NCI-H524 treated with DMSO at 0.1 percent for 48 hours (cell line): ENCODE results near the gene GRIN3B.

ENCODE experiments used
- DNase-seq: peaks from one replicate; lab custom pipeline; 2025; lab: John Stamatoyannopoulos, UW

The GRIN3B gene

DNA sequence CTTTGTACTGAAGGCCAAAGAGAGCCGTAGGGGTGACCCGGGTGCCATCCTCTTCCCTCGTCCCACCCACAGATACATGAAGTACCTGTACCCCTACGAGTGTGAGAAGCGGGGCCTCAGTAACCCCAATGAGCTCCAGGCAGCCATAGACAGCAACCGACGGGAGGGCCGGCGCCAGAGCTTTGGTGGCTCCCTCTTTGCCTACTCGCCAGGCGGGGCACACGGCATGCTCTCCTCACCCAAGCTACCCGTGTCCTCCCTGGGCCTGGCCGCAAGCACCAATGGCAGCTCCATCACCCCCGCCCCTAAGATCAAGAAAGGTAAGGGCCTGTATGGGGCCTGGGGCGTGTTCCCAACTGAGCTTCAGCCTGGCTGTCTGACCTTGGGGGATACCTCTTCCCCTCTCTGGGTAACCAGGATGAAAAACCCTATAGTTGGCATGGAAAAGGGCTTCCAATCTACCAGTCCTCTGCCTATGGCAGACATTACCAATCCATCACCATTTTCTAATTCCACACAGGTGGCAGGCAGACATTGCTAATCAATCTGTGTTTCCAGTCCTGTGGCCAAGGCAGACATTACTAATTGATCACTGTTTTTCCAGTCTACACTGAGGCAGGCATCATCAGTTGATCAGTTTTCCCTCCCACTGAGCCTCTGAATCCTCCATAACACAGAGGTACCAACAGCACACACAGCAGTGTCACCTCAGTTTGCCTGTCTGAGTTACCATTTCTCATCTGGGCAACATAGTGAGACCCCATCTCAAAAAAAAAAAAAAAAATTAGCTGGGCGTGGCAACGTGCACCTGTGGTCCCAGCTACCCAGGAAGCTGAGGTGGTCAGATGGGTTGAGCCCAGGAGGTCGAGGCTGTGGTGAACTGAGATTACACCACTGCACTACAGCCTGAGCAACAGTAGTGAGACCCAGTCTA, 35.2 kb upstream of the GRIN3B start:
- DNase-seq, result no peak

GRCh38 chr19:966485-967088, 33.6 kb upstream of the GRIN3B start:
- no peak for DNase-seq

DNA sequence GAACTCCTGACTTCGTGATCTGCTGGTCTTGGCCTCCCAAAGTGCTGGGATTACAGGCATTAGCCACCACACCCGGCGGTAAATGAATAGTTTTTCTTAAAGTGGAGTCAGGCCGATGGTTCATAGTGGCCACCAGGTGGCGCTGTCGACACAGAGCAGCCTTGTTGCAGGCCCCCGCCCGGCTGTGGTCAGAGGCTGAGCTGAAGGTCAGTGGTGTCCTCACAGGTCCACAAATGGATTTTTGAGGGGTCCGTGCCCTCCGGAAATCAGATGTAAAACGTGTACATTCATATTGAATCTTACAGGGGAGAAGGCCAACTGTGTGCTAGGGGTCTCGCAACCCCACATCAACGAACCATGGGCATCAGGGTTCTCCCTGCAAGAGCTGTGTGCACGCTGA, 29.5 kb upstream of the GRIN3B start:
- DNase-seq, result no peak

- DNase-seq, result no peak
Observed at GRCh38 chr19:971795-972194, 28.4 kb upstream of the GRIN3B start.

GRCh38 chr19:972281-972680, 27.9 kb upstream of the GRIN3B start:
- no peak for DNase-seq

DNA sequence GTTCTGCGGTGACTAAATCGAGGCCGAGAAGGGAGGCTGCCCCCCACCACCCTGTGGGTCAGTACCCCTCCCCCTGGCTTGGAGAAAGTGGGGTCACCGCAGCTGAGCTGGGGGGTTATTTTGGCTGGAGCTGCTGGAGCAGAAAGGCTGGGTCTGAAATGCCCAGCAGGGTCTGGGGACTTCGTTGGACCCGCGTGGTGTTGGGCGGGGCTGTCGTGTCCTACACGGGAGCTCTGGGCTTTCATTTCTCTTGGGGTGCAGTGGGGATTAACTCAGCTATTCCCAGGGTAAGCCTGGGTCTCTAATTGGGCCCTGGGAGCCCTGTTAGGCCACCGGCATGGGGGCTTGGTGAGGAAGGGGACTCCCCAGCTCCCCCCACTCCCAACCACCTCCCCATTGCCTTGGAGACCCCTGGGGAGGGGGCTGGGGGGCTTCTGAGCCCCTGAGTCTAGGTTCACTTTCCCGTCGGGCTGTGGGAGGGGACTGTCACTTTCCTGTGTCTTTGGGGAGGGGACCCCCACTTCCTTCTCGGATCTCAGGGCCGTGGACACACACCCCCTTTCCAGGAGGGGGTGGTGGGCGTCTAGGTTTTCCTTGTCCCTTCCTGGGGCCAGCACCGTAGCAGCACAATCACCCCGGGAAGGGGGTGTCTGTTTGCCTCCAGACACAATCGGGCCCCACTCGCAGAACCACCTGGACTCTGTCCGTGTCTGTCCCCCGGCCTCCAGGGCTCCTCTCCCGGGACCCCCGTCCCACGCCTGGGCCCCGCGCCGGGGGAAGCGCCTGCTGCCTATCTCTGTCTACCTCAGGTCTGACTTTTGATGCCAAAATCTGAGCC, 26.3 kb upstream of the GRIN3B start:
- DNase-seq, result no peak

GRCh38 chr19:974564-975257, 25.5 kb upstream of the GRIN3B start:
- DNase-seq, result no peak

- DNase-seq, result no peak
Observed at GRCh38 chr19:976476-976875, 23.7 kb upstream of the GRIN3B start.

- no peak for DNase-seq
Observed at GRCh38 chr19:977058-977464, 23.2 kb upstream of the GRIN3B start.

GRCh38 chr19:979318-979741, 20.9 kb upstream of the GRIN3B start:
- DNase-seq, result no peak

DNA sequence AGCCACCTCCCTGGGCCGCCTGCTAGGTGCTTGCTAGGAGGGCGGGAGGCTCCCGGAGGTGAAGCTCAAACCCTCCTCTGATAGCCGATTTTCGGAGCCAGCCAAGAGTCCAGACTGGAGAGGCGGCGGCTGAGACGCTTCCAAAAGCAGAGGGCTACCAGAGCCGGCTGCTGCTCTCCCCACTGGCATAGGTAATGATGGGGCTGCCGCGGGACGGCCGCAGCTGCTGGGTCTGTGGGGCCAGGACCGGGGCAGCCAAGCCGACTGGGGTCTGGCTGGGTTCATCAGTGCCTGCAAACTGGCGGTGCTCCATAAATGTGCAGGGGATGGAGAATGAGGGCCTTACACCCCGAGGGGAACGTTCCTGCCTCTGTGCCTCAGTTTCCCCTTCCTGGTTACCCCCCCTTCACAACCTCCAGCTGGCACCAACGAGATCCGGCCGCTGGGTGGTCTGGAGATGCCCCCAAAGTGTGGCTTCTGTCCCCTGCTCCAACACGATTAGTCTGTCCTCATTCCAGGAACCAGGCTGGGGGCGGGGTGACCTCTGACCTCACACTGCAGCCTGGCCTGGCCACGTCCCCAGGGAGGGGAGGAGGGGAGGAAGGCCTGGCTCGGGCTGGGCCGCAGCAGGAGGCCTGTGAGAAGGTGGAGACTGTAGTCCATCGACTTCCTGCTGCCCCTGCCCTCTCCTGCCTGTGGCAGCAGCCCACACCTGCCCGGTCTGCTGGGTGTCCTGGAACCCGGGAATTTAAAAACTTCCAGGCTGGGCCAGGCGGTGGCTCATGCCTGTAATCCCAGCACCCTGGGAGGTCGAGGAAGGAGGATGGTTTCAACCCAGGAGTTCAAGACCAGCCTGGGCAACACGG, 19.9 kb upstream of the GRIN3B start:
- no peak for DNase-seq

DNA sequence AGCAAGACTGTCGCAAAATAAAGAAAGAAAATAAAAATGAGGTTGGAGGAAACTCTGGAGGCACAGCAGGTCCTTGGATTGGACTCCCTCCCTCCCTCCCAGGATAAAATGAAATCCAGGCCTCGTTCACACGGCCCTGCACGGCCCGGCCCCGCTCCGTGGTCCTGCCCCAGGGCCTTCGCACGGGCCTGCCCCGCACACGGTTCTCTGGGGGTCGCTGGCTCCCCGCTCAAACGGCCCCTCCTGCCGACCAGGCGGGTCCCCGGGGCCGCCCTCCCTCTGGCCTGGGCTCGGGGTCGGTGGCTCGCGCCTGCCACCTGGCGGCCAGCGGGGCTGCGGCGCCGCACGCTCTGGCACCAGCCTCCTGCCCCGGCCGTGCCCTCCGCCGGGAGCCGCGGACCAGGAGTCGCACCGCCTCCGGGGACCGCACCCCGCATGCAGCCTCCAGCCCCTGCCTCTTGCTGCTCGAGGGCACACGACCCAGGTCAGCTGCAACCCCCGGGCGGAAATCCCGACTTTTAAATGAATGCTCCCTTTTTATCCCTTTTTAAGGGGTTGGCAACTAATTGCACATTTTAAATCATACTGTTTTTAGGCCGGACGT, 17.6 kb upstream of the GRIN3B start:
- DNase-seq, result no peak

GRCh38 chr19:984165-984967, 15.9 kb upstream of the GRIN3B start, which contains the start of gene WDR18:
Gene WDR18, plus strand, starts transcription at chr19:984345. Its CDS starts 9 bp downstream, at chr19:984354.
- peak; percentile 27 for DNase-seq

DNA sequence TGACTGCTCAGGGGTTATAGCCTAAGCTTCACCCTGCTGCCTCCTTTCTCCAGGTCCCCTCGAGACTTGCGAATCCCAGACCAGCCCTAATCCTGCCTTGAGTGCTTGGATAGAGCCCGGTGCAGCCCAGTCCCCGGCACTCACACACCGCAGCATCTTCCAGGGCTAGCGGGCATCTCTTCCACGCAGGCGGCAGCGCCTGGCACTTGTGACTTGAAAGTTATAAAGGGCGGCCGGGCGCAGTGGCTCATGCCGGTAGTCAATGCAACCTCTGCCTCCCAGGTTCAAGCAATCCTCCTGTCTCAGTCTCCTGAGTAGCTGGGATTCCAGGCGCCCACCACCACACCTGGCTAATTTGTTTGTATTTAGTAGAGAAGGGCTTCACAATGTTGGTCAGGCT, 14.1 kb upstream of the GRIN3B start:
- DNase-seq, result no peak

- no peak for DNase-seq
Observed at GRCh38 chr19:988081-988480, 12.1 kb upstream of the GRIN3B start.

DNA sequence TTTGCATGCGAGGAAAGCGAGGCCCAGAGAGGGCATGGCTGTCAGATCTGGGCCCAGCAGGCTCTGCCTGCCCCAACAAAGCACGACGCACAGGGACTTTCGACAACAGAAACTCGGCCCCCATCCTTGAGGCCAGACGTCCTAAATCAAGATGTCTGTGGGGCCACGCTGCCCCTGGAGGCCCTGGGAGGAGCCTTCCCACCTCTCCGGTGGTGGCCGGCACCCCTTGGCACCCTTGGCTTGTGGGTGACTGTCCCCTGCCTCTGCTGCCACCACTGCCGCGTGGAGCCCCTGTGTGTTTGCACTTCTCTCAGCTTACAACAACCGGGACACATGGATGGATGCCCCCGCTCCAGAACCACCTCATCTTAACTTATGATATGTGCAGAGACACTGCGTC, 11.7 kb upstream of the GRIN3B start:
- DNase-seq, result no peak

- DNase-seq, result no peak
Observed at GRCh38 chr19:989381-990081, 10.7 kb upstream of the GRIN3B start.

- DNase-seq, result no peak
Observed at GRCh38 chr19:990119-990571, 10.1 kb upstream of the GRIN3B start.

DNA sequence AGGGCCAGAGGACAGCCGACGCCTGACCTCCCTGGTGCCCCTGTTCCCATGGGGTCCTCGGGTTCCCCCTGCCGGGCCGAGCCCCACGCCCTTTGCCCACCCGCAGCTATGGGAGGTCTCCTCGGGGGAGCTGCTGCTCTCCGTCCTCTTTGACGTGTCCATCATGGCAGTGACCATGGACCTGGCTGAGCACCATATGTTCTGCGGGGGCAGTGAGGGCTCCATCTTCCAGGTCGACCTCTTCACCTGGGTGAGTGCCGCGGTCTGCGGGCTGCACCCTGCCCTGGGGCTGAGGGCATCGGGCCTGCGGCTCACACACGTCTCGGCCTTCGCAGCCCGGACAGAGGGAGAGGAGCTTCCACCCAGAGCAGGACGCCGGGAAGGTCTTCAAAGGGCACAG, 9.5 kb upstream of the GRIN3B start:
- DNase-seq, result no peak
